PC-3 (cell line): ENCODE results near the gene EEPD1. TPM values are rescaled to one million over a fixed set of nuclear protein-coding genes. Genes with fewer than 3 reads are reported as not detected.

Experiments
- ATAC-seq: fragments of 200-7000 bp; cut with Tn5 transposase; 2 replicates; pipeline ENCODE4 v1.9.1; 2020; ENCODE audit warnings: mild to moderate bottlenecking, moderate library complexity
- BruUV-seq: library from RNA; stranded (reverse); fragments of 400-500 nt; replicated peaks from 2 replicates; lab custom pipeline; 2021; lab: Mats Ljungman, UMichigan
- CTCF ChIA-PET: fragments of 300-600 bp; sonication (Branson Sonifier 250); formaldehyde crosslinking; loops from one replicate; lab custom pipeline; 2022; ENCODE audit warnings: antibody characterized with exemption; lab: Charles Lee
- POLR2A ChIA-PET: fragments of 300-600 bp; sonication (Branson Sonifier 250); formaldehyde crosslinking; loops from one replicate; lab custom pipeline; 2022; ENCODE audit warnings: antibody characterized with exemption; ENCODE audit not compliant: unreplicated experiment; lab: Charles Lee
- DNase-seq: peaks from one replicate; pipeline ENCODE4 v3.0.0-alpha.2; 2015
- H2AFZ ChIP-seq: fragments of 300-600 bp; sonication (generic); 2 replicates; pipeline ENCODE4 v1.6.0; 2016; ENCODE audit warnings: antibody characterized with exemption, low read length
- H3F3A ChIP-seq: fragments of 300-600 bp; sonication (generic); one replicate; pipeline ENCODE4 v1.6.0; 2017; ENCODE audit warnings: antibody characterized with exemption, low read length, control low read depth, mild to moderate bottlenecking; ENCODE audit not compliant: unreplicated experiment
- H3K27ac ChIP-seq: fragments of 300-600 bp; sonication (generic); 2 replicates; pipeline ENCODE4 v1.5.1; 2016; ENCODE audit warnings: mild to moderate bottlenecking, low read length
- H3K27me3 ChIP-seq: fragments of 300-600 bp; sonication (generic); 2 replicates; pipeline ENCODE4 v1.6.1; 2016; ENCODE audit warnings: low read length, mixed read lengths
- H3K36me3 ChIP-seq: fragments of 300-600 bp; sonication (generic); 2 replicates; pipeline ENCODE4 v1.6.1; 2016; ENCODE audit warnings: low read depth, mixed run types, low read length, mixed read lengths
- H3K4me1 ChIP-seq: fragments of 300-600 bp; sonication (generic); 2 replicates; pipeline ENCODE4 v1.5.1; 2016; ENCODE audit warnings: low read length; ENCODE audit not compliant: insufficient read depth
- H3K4me2 ChIP-seq: fragments of 300-600 bp; sonication (generic); 2 replicates; pipeline ENCODE4 v1.6.0; 2016; ENCODE audit warnings: low read length
- H3K4me3 ChIP-seq: fragments of 300-600 bp; sonication (generic); 2 replicates; pipeline ENCODE4 v1.5.1; 2016; ENCODE audit warnings: mild to moderate bottlenecking, low read length, mixed read lengths
- H3K79me2 ChIP-seq: fragments of 300-600 bp; sonication (generic); 2 replicates; pipeline ENCODE4 v1.6.1; 2017; ENCODE audit warnings: low read length, mixed read lengths
- H3K9ac ChIP-seq: fragments of 300-600 bp; sonication (generic); 2 replicates; pipeline ENCODE4 v1.6.0; 2016; ENCODE audit warnings: mild to moderate bottlenecking, low read length
- H3K9me2 ChIP-seq: fragments of 300-600 bp; sonication (generic); replicated peaks from 2 replicates; pipeline ENCODE4 v1.6.1; 2016; ENCODE audit warnings: mixed run types, low read length, mixed read lengths
- H3K9me3 ChIP-seq: fragments of 300-600 bp; sonication (generic); 2 replicates; pipeline ENCODE4 v1.6.1; 2016; ENCODE audit warnings: low read length, mixed read lengths
- H4K20me1 ChIP-seq: fragments of 300-600 bp; sonication (generic); 2 replicates; pipeline ENCODE4 v1.6.1; 2016; ENCODE audit warnings: low read length, mixed read lengths
- EZH2 ChIP-seq: fragments of 300-600 bp; sonication (generic); IDR thresholded peaks from one replicate; pipeline ENCODE4 v1.6.1; 2017; ENCODE audit warnings: antibody characterized with exemption, mild to moderate bottlenecking, low read length; ENCODE audit not compliant: unreplicated experiment
- EZH2phosphoT487 ChIP-seq: fragments of 300-600 bp; sonication (generic); IDR thresholded peaks from 2 replicates; pipeline ENCODE4 v1.6.1; 2018; ENCODE audit warnings: mild to moderate bottlenecking, antibody characterized with exemption, low read length, borderline replicate concordance
- intact Hi-C: fragments of 100-400 bp; cut with micrococcal nuclease; formaldehyde crosslinking; loops from 2 replicates; pipeline ENCODE4 v1.9.0; 2023
- total RNA-seq: library from RNA; depleted of rRNA; stranded (reverse); fragments of >200 nt; gene quantifications from 2 replicates; pipeline ENCODE4 v1.2.3, GENCODE V29; 2014
- TF ChIP-seq, protein P1 (sequence below): fragments of 300-600 bp; sonication (generic); conservative IDR thresholded peaks from 2 replicates; pipeline ENCODE4 v1.5.1; 2017; ENCODE audit warnings: antibody characterized with exemption, low read depth, mild to moderate bottlenecking, low read length

The EEPD1 gene
- total RNA-seq, 1 experiment from 2014 or later: 28.3 TPM

DNA sequence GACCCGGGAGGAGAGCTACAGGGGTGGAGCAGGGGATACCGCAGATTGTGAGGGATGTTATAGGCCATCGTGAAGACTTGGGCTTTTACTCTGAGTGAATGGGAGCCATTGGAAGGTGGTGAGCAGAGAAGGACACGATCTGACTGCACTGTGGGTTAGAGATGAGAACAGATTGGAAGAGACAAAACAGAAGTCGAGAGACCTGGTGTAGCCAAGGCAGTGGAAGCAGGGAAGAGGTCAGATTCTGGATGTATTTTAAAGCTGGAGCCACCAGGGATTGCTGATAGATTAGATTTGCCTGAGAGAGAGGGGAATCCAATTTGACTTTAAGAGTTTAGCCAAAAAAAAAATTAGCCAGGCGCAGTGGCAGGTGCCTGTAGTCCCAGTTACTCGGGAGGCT, 21.6 kb upstream of the EEPD1 start:
- no peaks in the 10 kb centered on the region for H3K36me3 ChIP-seq
- no peaks in the 10 kb centered on the region for H3K9me2 ChIP-seq
- BruUV-seq: no TSS peak
- H3K9me3 ChIP-seq: no peaks in the 10 kb centered on the region
- CTCF ChIA-PET: no interaction called here
- no peak for TF ChIP-seq EZH2phosphoT487
- TF ChIP-seq EZH2: no peak
- TF ChIP-seq, protein P1, sequence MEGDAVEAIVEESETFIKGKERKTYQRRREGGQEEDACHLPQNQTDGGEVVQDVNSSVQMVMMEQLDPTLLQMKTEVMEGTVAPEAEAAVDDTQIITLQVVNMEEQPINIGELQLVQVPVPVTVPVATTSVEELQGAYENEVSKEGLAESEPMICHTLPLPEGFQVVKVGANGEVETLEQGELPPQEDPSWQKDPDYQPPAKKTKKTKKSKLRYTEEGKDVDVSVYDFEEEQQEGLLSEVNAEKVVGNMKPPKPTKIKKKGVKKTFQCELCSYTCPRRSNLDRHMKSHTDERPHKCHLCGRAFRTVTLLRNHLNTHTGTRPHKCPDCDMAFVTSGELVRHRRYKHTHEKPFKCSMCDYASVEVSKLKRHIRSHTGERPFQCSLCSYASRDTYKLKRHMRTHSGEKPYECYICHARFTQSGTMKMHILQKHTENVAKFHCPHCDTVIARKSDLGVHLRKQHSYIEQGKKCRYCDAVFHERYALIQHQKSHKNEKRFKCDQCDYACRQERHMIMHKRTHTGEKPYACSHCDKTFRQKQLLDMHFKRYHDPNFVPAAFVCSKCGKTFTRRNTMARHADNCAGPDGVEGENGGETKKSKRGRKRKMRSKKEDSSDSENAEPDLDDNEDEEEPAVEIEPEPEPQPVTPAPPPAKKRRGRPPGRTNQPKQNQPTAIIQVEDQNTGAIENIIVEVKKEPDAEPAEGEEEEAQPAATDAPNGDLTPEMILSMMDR: no peak
- H2AFZ ChIP-seq: no peak overlapping the region
- H3K9ac ChIP-seq: no peak overlapping the region
- DNase-seq (no peak), ATAC-seq (no peak)
- no peak overlapping the region for H3K27ac ChIP-seq
- no peaks in the 10 kb centered on the region for H3F3A ChIP-seq
- POLR2A ChIA-PET: no interaction called here
- no peaks in the 10 kb centered on the region for H3K79me2 ChIP-seq
- H3K4me1 ChIP-seq: peaks cover 19% of the 10 kb centered on the region
- H3K4me2 ChIP-seq: no peak overlapping the region
- H3K4me3 ChIP-seq: no peak overlapping the region
- intact Hi-C loops: no loop called here
- H3K27me3 ChIP-seq: no peaks in the 10 kb centered on the region
- no peaks in the 10 kb centered on the region for H4K20me1 ChIP-seq

DNA sequence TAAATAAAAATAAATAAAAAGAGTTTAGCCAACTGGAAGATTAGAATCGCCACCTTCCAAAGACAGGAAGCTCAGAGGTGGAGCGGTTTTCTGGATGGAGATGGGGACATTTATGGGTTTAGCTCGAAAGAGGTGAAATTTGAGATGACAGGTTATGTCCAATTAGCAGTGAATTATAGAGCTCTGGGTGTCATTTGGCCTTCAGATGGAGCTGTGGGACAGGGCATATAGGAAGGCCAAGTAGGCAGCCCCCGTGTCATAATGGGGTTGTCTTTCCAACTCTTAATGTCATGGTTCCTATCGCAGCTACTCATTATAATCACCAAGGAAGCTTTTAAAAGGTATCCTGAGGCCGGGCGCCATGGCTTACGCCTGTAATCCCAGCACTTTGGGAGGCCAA, 21.0 kb upstream of the EEPD1 start:
- Histone ChIP-seq H3K79me2 (no peaks in the 10 kb centered on the region), H3K4me2 (no peak overlapping the region), H4K20me1 (no peaks in the 10 kb centered on the region), H3F3A (no peaks in the 10 kb centered on the region), H3K27ac (no peak overlapping the region), H3K4me1 (peaks cover 19% of the 10 kb centered on the region), H3K4me3 (no peak overlapping the region), H3K9me2 (no peaks in the 10 kb centered on the region), H2AFZ (no peak overlapping the region), H3K36me3 (no peaks in the 10 kb centered on the region), H3K9ac (no peak overlapping the region), H3K9me3 (no peaks in the 10 kb centered on the region), H3K27me3 (no peaks in the 10 kb centered on the region)
- ChIA-PET CTCF (no interaction called here), POLR2A (no interaction called here)
- DNase-seq: no peak
- intact Hi-C loops: no loop called here
- TF ChIP-seq EZH2phosphoT487 (no peak), EZH2 (no peak)
- TF ChIP-seq, protein P1: no peak
- ATAC-seq: no peak
- BruUV-seq: no TSS peak

- Histone ChIP-seq H3K4me2 (no peak overlapping the region), H3K9ac (no peak overlapping the region), H3K9me3 (no peaks in the 10 kb centered on the region), H2AFZ (no peak overlapping the region), H3K36me3 (no peaks in the 10 kb centered on the region), H3K4me1 (no peaks in the 10 kb centered on the region), H3K9me2 (no peaks in the 10 kb centered on the region), H3K27ac (no peak overlapping the region), H3K27me3 (no peaks in the 10 kb centered on the region), H3F3A (no peaks in the 10 kb centered on the region), H4K20me1 (no peaks in the 10 kb centered on the region), H3K79me2 (no peaks in the 10 kb centered on the region), H3K4me3 (no peak overlapping the region)
- BruUV-seq: no TSS peak
- CTCF ChIA-PET: no interaction called here
- intact Hi-C loops: no loop called here
- TF ChIP-seq EZH2 (no peak), EZH2phosphoT487 (no peak)
- TF ChIP-seq, protein P1: no peak
- POLR2A ChIA-PET: interaction anchor here (0.5 kb wide), 1 partner anchor 19 kb away, joined by 4 read pairs; no protein-coding TSS in a partner anchor
- no peak for ATAC-seq
- no peak for DNase-seq
Observed at GRCh38 chr7:36135700-36136099, 17.4 kb upstream of the EEPD1 start.
